ENCODE measurements around the gene PNCK. TPM values are rescaled to one million over a fixed set of nuclear protein-coding genes. Genes with fewer than 3 reads are reported as not detected.

Gene PNCK
- total and polyA plus RNA-seq, 2 donors (not counting 1 experiment from before 2014, with no cell fraction given): 0.33 TPM; not detected in 1

DNA sequence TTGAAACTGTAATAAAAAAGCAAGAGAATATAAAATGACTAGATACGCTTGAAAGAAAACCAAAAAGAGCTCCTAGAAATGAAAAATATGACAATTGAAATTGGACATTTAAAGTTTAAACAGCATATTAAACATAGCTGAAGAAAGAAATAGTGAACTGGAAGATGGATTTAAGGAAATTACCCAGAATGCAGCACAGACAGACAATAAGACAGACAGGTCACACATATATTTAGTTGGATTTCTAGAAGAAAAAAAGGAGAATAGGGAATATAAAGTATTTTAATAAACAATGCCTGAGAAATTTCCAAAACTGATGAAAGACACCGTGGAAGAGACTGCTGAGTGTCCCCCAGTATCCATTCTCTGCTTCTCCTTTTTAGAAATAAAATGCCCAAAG, 20.1 kb downstream of the PNCK start:
- Histone ChIP-seq H3K36me3 (ENCODE audit: control insufficient read depth, insufficient read depth, low read length) (no peaks in the 10 kb centered on the region), H3K4me3 (replicated peaks in 1 of 4; ENCODE audit: control extremely low read depth in 1 of 4, insufficient read depth in 1 of 4, low read depth in 3 of 4, low read length in 4 of 4) (no peak overlapping the region), H3K79me2 (ENCODE audit: control insufficient read depth, insufficient read depth, low read length) (no peaks in the 10 kb centered on the region), H2AFZ (ENCODE audit: low read length) (no peak overlapping the region), H4K20me1 (ENCODE audit: control insufficient read depth, extremely low read depth, insufficient read depth, low read length) (no peaks in the 10 kb centered on the region), H3K4me2 (ENCODE audit: extremely low read depth, insufficient read depth, low read length) (no peak overlapping the region), H3K4me1 (ENCODE audit: control insufficient read depth, extremely low read depth, insufficient read depth, low read length) (no peaks in the 10 kb centered on the region), H3K27ac (ENCODE audit: insufficient read depth, low read length) (no peak overlapping the region), H3K9me3 (ENCODE audit: control insufficient read depth, insufficient read depth, low read depth, low read length) (no peaks in the 10 kb centered on the region), H3K27me3 (ENCODE audit: control insufficient read depth, insufficient read depth, low read length) (peaks cover 2% of the 10 kb centered on the region), H3K9ac (ENCODE audit: insufficient read depth, low read length) (no peak overlapping the region)
- TF ChIP-seq, protein P1, sequence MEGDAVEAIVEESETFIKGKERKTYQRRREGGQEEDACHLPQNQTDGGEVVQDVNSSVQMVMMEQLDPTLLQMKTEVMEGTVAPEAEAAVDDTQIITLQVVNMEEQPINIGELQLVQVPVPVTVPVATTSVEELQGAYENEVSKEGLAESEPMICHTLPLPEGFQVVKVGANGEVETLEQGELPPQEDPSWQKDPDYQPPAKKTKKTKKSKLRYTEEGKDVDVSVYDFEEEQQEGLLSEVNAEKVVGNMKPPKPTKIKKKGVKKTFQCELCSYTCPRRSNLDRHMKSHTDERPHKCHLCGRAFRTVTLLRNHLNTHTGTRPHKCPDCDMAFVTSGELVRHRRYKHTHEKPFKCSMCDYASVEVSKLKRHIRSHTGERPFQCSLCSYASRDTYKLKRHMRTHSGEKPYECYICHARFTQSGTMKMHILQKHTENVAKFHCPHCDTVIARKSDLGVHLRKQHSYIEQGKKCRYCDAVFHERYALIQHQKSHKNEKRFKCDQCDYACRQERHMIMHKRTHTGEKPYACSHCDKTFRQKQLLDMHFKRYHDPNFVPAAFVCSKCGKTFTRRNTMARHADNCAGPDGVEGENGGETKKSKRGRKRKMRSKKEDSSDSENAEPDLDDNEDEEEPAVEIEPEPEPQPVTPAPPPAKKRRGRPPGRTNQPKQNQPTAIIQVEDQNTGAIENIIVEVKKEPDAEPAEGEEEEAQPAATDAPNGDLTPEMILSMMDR (conservative IDR thresholded peaks at IDR 0.05 in 1 of 2, IDR thresholded peaks at IDR 0.05 in 1 of 2; ENCODE audit: low read depth in 1 of 2, low read length in 2 of 2): no peak
- TF ChIP-seq EZH2 (IDR thresholded peaks at IDR 0.05; ENCODE audit: low read length, missing control alignments): no peak
- no peak for DNase-seq (ENCODE audit: low read depth in 2 of 2)

DNA sequence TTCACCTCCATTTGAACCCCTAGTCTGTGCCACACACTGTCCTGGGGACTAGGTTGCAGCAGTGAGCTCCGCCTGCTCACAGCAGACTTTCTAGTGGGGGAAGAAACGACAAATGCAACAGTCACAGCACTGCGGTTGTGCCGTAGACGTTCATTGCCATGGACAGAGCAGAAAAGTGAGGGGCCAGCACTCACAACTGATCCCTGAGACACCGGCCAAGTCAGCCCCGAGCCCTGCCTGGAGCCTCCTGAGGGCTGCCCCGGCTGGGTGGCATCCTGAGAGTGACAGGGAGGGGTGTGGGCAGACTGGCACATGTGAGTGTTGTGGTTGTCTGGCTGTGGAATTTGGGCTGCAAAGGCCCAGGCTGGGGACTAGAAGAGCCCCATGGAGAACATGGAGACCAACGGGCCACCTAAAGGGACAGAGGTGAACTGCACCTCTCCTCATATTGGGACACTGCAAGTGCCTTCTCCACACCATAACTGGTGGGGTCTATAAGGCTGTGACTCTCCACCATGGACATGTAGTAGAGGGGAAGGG, 22.0 kb downstream of the PNCK start:
- Histone ChIP-seq H2AFZ (ENCODE audit: low read length) (no peak overlapping the region), H3K27ac (ENCODE audit: insufficient read depth, low read length) (no peak overlapping the region), H3K9ac (ENCODE audit: insufficient read depth, low read length) (no peak overlapping the region), H3K36me3 (ENCODE audit: control insufficient read depth, insufficient read depth, low read length) (no peaks in the 10 kb centered on the region), H3K4me3 (replicated peaks in 1 of 4; ENCODE audit: control extremely low read depth in 1 of 4, insufficient read depth in 1 of 4, low read depth in 3 of 4, low read length in 4 of 4) (no peak overlapping the region), H3K4me2 (ENCODE audit: extremely low read depth, insufficient read depth, low read length) (no peak overlapping the region), H3K79me2 (ENCODE audit: control insufficient read depth, insufficient read depth, low read length) (no peaks in the 10 kb centered on the region), H3K27me3 (ENCODE audit: control insufficient read depth, insufficient read depth, low read length) (peaks cover 4% of the 10 kb centered on the region), H3K4me1 (ENCODE audit: control insufficient read depth, extremely low read depth, insufficient read depth, low read length) (no peaks in the 10 kb centered on the region), H4K20me1 (ENCODE audit: control insufficient read depth, extremely low read depth, insufficient read depth, low read length) (no peaks in the 10 kb centered on the region), H3K9me3 (ENCODE audit: control insufficient read depth, insufficient read depth, low read depth, low read length) (no peaks in the 10 kb centered on the region)
- TF ChIP-seq, protein P1 (conservative IDR thresholded peaks at IDR 0.05 in 1 of 2, IDR thresholded peaks at IDR 0.05 in 1 of 2; ENCODE audit: low read depth in 1 of 2, low read length in 2 of 2): peak in 1 of 2 donors; percentile 36
- TF ChIP-seq EZH2 (IDR thresholded peaks at IDR 0.05; ENCODE audit: low read length, missing control alignments): no peak
- DNase-seq (ENCODE audit: low read depth in 2 of 2): no peak

DNA sequence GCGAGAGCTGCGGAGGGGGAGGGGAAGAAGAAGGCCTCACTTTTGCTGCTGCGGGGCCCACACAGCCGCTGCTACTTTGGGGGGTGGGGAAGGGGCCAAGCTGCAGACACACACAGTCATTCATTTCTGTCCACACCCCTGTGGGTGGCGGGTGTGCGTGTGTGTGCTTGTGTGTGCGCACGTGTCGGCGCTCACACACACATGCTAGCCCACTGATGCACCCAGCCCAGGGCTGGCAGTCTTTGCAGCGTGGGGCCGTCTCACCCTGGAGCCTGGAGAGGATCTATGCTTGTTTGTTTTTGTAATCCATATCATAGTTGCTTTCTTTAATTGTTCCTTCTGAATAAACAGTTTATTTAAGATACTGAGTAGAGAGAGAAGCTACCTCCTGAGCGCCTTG, 22.7 kb downstream of the PNCK start:
- H3K4me3 ChIP-seq (replicated peaks in 1 of 4; ENCODE audit: control extremely low read depth in 1 of 4, insufficient read depth in 1 of 4, low read depth in 3 of 4, low read length in 4 of 4): no peak overlapping the region
- no peak overlapping the region for H2AFZ ChIP-seq (ENCODE audit: low read length)
- no peak overlapping the region for H3K9ac ChIP-seq (ENCODE audit: insufficient read depth, low read length)
- no peaks in the 10 kb centered on the region for H3K79me2 ChIP-seq (ENCODE audit: control insufficient read depth, insufficient read depth, low read length)
- no peak for DNase-seq (ENCODE audit: low read depth in 2 of 2)
- no peak for TF ChIP-seq EZH2 (IDR thresholded peaks at IDR 0.05; ENCODE audit: low read length, missing control alignments)
- TF ChIP-seq, protein P1 (conservative IDR thresholded peaks at IDR 0.05 in 1 of 2, IDR thresholded peaks at IDR 0.05 in 1 of 2; ENCODE audit: low read depth in 1 of 2, low read length in 2 of 2): no peak
- no peaks in the 10 kb centered on the region for H4K20me1 ChIP-seq (ENCODE audit: control insufficient read depth, extremely low read depth, insufficient read depth, low read length)
- H3K27me3 ChIP-seq (ENCODE audit: control insufficient read depth, insufficient read depth, low read length): peaks cover 10% of the 10 kb centered on the region
- H3K36me3 ChIP-seq (ENCODE audit: control insufficient read depth, insufficient read depth, low read length): no peaks in the 10 kb centered on the region
- H3K27ac ChIP-seq (ENCODE audit: insufficient read depth, low read length): no peak overlapping the region
- no peaks in the 10 kb centered on the region for H3K9me3 ChIP-seq (ENCODE audit: control insufficient read depth, insufficient read depth, low read depth, low read length)
- no peak overlapping the region for H3K4me2 ChIP-seq (ENCODE audit: extremely low read depth, insufficient read depth, low read length)
- no peaks in the 10 kb centered on the region for H3K4me1 ChIP-seq (ENCODE audit: control insufficient read depth, extremely low read depth, insufficient read depth, low read length)
